GM23338 (cell line): ENCODE results near the gene USPL1. TPM values are rescaled to one million over a fixed set of nuclear protein-coding genes. Genes with fewer than 3 reads are reported as not detected.

ENCODE experiments used
- ATAC-seq: fragments of 200-7000 bp; cut with Tn5 transposase; 3 replicates; pipeline ENCODE4 v1.9.1; 2020
- DNase-seq: peaks from one replicate; pipeline ENCODE4 v3.0.0-alpha.2; 2015; ENCODE audit warnings: low spot score
- H2AFZ ChIP-seq: fragments of 200-600 bp; sonication (generic); 2 replicates; pipeline ENCODE4 v1.8.0; 2016; ENCODE audit warnings: antibody characterized with exemption, mild to moderate bottlenecking, moderate library complexity
- H3F3A ChIP-seq: fragments of 200-600 bp; sonication (generic); replicated peaks from 2 replicates; pipeline ENCODE4 v1.8.0; 2017; ENCODE audit warnings: antibody characterized with exemption, mixed run types, low read depth
- H3K27ac ChIP-seq: fragments of 200-600 bp; sonication (generic); 2 replicates; pipeline ENCODE4 v1.6.1; 2016; ENCODE audit warnings: low read depth
- H3K27me3 ChIP-seq: fragments of 200-600 bp; sonication (generic); 2 replicates; pipeline ENCODE4 v1.8.0; 2016; ENCODE audit warnings: mild to moderate bottlenecking, mixed run types, moderate library complexity; ENCODE audit not compliant: insufficient read depth
- H3K36me3 ChIP-seq: fragments of 200-600 bp; sonication (generic); 2 replicates; pipeline ENCODE4 v1.8.0; 2016; ENCODE audit warnings: mild to moderate bottlenecking; ENCODE audit not compliant: insufficient read depth
- H3K4me1 ChIP-seq: fragments of 200-600 bp; sonication (generic); 2 replicates; pipeline ENCODE4 v1.8.0; 2016; ENCODE audit warnings: mild to moderate bottlenecking, moderate library complexity; ENCODE audit not compliant: insufficient read depth
- H3K4me2 ChIP-seq: fragments of 200-600 bp; sonication (generic); 2 replicates; pipeline ENCODE4 v1.7.1; 2017; ENCODE audit warnings: mixed run types
- H3K4me3 ChIP-seq: fragments of 200-600 bp; sonication (generic); 2 replicates; pipeline ENCODE4 v1.6.1; 2016; ENCODE audit warnings: mixed run types
- H3K79me2 ChIP-seq: fragments of 200-600 bp; sonication (generic); replicated peaks from 2 replicates; pipeline ENCODE4 v1.8.0; 2017; ENCODE audit warnings: mild to moderate bottlenecking; ENCODE audit not compliant: insufficient read depth
- H3K9me2 ChIP-seq: fragments of 200-600 bp; sonication (generic); 2 replicates; pipeline ENCODE4 v1.8.0; 2017; ENCODE audit not compliant: insufficient read depth
- H4K20me1 ChIP-seq: fragments of 200-600 bp; sonication (generic); replicated peaks from 2 replicates; pipeline ENCODE4 v1.8.0; 2017; ENCODE audit warnings: mild to moderate bottlenecking; ENCODE audit not compliant: insufficient read depth
- H3K27ac Mint-ChIP-seq: 2 replicates; pipeline ENCODE4 v1.8.0; 2020; ENCODE audit warnings: inconsistent platforms, mild to moderate bottlenecking, moderate library complexity, mixed read lengths
- H3K27me3 Mint-ChIP-seq: 3 replicates; pipeline ENCODE4 v1.8.0; 2022; ENCODE audit warnings: low read depth, mild to moderate bottlenecking, moderate library complexity, mixed read lengths, inconsistent platforms; ENCODE audit not compliant: insufficient read depth, poor library complexity
- H3K36me3 Mint-ChIP-seq: 3 replicates; pipeline ENCODE4 v1.8.0; 2021; ENCODE audit warnings: low read depth, mild to moderate bottlenecking, inconsistent platforms, moderate library complexity, mixed read lengths
- H3K4me1 Mint-ChIP-seq: 3 replicates; pipeline ENCODE4 v1.8.0; 2020; ENCODE audit warnings: mild to moderate bottlenecking, inconsistent platforms, mixed read lengths
- H3K4me3 Mint-ChIP-seq: 3 replicates; pipeline ENCODE4 v1.8.0; 2021; ENCODE audit warnings: moderate library complexity, mild to moderate bottlenecking, inconsistent platforms, mixed read lengths
- H3K9me3 Mint-ChIP-seq: 3 replicates; pipeline ENCODE4 v1.8.0; 2020; ENCODE audit warnings: moderate library complexity, mild to moderate bottlenecking, inconsistent platforms, mixed read lengths
- CREB1 ChIP-seq: fragments of 250-450 bp; sonication (Bioruptor Pico); IDR thresholded peaks from 2 replicates; pipeline ENCODE4 v1.5.0; 2020; ENCODE audit warnings: low read depth, mild to moderate bottlenecking, moderate library complexity
- EZH2 ChIP-seq: fragments of 200-600 bp; sonication (generic); IDR thresholded peaks from one replicate; pipeline ENCODE4 v1.8.0; 2017; ENCODE audit warnings: antibody characterized with exemption, mild to moderate bottlenecking, low read depth; ENCODE audit not compliant: unreplicated experiment
- EZH2phosphoT487 ChIP-seq: fragments of 200-600 bp; sonication (generic); IDR thresholded peaks from one replicate; pipeline ENCODE4 v1.8.1; 2018; ENCODE audit warnings: antibody characterized with exemption; ENCODE audit not compliant: unreplicated experiment
- JUNB ChIP-seq: IDR thresholded peaks from one replicate; pipeline ENCODE4 v1.6.1; 2016; ENCODE audit warnings: antibody characterized with exemption; ENCODE audit not compliant: unreplicated experiment
- POLR2AphosphoS5 ChIP-seq: IDR thresholded peaks from 2 replicates; pipeline ENCODE4 v1.6.1; 2016; ENCODE audit warnings: antibody characterized with exemption, low read depth
- REST ChIP-seq: IDR thresholded peaks from one replicate; pipeline ENCODE4 v1.6.1; 2018; ENCODE audit warnings: antibody characterized with exemption; ENCODE audit not compliant: unreplicated experiment
- STAT1 ChIP-seq: IDR thresholded peaks from one replicate; pipeline ENCODE4 v1.6.1; 2016; ENCODE audit warnings: antibody characterized with exemption; ENCODE audit not compliant: unreplicated experiment
- ZNF331 ChIP-seq: fragments of 250-450 bp; sonication (Bioruptor Pico); IDR thresholded peaks from 2 replicates; pipeline ENCODE4 v1.5.0; 2020; ENCODE audit warnings: low read depth, mild to moderate bottlenecking, moderate library complexity
- polyA plus RNA-seq: library from polyadenylated mRNA; unstranded; fragments of >200 nt; fragmentation: Nextera tagmentation; extraction: Ambion mirVana; gene quantifications from 2 replicates; pipeline ENCODE4 v1.2.1, GENCODE V29; 2016
- total RNA-seq: library from RNA; depleted of rRNA; stranded (reverse); fragments of >200 nt; shearing (Covaris generic); gene quantifications from 2 replicates; pipeline ENCODE4 v1.2.3, GENCODE V29; 2014

USPL1 gene
- total and polyA plus RNA-seq, 2 experiments from 2014 or later, result 12.4 to 24.1 TPM

- DNase-seq (no peak), ATAC-seq (no peak)
- Mint-ChIP-seq H3K4me1 (peaks cover 7% of the 10 kb centered on the region), H3K27me3 (peaks cover 2% of the 10 kb centered on the region), H3K27ac (no peak overlapping the region), H3K9me3 (no peaks in the 10 kb centered on the region), H3K36me3 (no peaks in the 10 kb centered on the region), H3K4me3 (no peak overlapping the region)
- no peaks in the 10 kb centered on the region for H3K79me2 ChIP-seq
- H3K4me3 ChIP-seq, result no peak overlapping the region
- no peaks in the 10 kb centered on the region for H3K36me3 ChIP-seq
- H4K20me1 ChIP-seq, result no peaks in the 10 kb centered on the region; the same call in 1 of the 2 replicates
- no peak overlapping the region for H2AFZ ChIP-seq
- no peaks in the 10 kb centered on the region for H3F3A ChIP-seq
- H3K4me1 ChIP-seq, result no peaks in the 10 kb centered on the region
- H3K4me2 ChIP-seq, result no peak overlapping the region
- no peaks in the 10 kb centered on the region for H3K9me2 ChIP-seq
- H3K27ac ChIP-seq, result no peak overlapping the region
- H3K27me3 ChIP-seq, result no peaks in the 10 kb centered on the region
- no peak for TF ChIP-seq STAT1
- no peak for TF ChIP-seq CREB1 (CRISPR knock-in tag)
- TF ChIP-seq JUNB, result no peak
- TF ChIP-seq REST, result no peak
- TF ChIP-seq POLR2AphosphoS5, result no peak
- no peak for TF ChIP-seq EZH2
Measured at GRCh38 chr13:30600496-30600895, 17.2 kb upstream of the USPL1 start.

DNA sequence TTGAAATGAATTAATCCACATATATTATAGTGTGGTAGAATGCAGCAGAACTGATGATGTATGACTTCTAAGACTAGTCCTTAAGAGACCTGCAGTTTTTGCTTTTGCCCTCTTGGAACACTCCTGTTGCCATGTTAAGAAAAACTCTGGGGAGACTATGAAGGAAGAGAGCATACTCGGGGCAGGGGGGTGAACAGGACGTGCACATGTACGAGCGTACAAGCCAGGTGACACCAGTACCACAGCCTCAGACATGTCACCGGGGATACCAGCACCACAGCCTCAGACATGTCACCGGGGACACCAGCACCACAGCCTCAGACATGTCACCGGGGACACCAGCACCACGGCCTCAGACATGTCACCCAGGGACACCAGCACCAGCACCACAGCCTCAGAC is 15.9 kb upstream of the USPL1 start:
- H3K27me3 ChIP-seq, result no peaks in the 10 kb centered on the region
- no peaks in the 10 kb centered on the region for H3K4me1 ChIP-seq
- H3K79me2 ChIP-seq, result no peaks in the 10 kb centered on the region
- H3K9me3 Mint-ChIP-seq, result no peaks in the 10 kb centered on the region
- DNase-seq (no peak), ATAC-seq (no peak)
- H3K27me3 Mint-ChIP-seq, result peaks cover 2% of the 10 kb centered on the region
- H3K4me2 ChIP-seq, result no peak overlapping the region
- H3K9me2 ChIP-seq, result no peaks in the 10 kb centered on the region
- TF ChIP-seq JUNB (no peak), ZNF331 (CRISPR knock-in tag) (no peak), EZH2phosphoT487 (no peak), STAT1 (no peak)
- no peak overlapping the region for H2AFZ ChIP-seq
- H3K27ac ChIP-seq, result no peak overlapping the region
- H4K20me1 ChIP-seq, result peaks cover 2% of the 10 kb centered on the region; the same call in 1 of the 2 replicates
- H3K27ac Mint-ChIP-seq, result no peak overlapping the region
- no peaks in the 10 kb centered on the region for H3F3A ChIP-seq
- H3K36me3 ChIP-seq, result no peaks in the 10 kb centered on the region
- peaks cover 7% of the 10 kb centered on the region for H3K4me1 Mint-ChIP-seq
- H3K36me3 Mint-ChIP-seq, result no peaks in the 10 kb centered on the region
- no peak overlapping the region for H3K4me3 ChIP-seq
- no peak overlapping the region for H3K4me3 Mint-ChIP-seq
